Fibroblast of the aortic adventitia (primary cell): ENCODE data around the gene LINC01488. TPM values are rescaled to one million over a fixed set of nuclear protein-coding genes. Genes with fewer than 3 reads are reported as not detected.

Source experiments
- DNase-seq: peaks from one replicate; pipeline ENCODE4 v3.0.0-alpha.2; 2010; ENCODE audit warnings: low read depth
- H3K4me3 ChIP-seq: 2 replicates; pipeline ENCODE4 v1.5.1; 2011; ENCODE audit warnings: low read depth, mild to moderate bottlenecking, control low read depth, low read length, moderate library complexity
- CTCF ChIP-seq: IDR thresholded peaks from 2 replicates; pipeline ENCODE4 v1.5.1; 2011; ENCODE audit warnings: mild to moderate bottlenecking, low read length, control low read depth, inconsistent platforms; ENCODE audit not compliant: insufficient read depth
- total RNA-seq: library from RNA; depleted of rRNA; stranded (reverse); fragments of >200 nt; gene quantifications from 2 replicates; pipeline ENCODE4 v1.2.3, GENCODE V29; 2012; ENCODE audit warnings: low replicate concordance

The LINC01488 gene
- total RNA-seq, 1 donor = not detected

- no peak for TF ChIP-seq CTCF
- no peak for DNase-seq
- H3K4me3 ChIP-seq = no peak overlapping the region
Measured at GRCh38 chr11:69451289-69451688, 30.2 kb upstream of the LINC01488 start.

- DNase-seq = no peak
- no peak for TF ChIP-seq CTCF
Measured at GRCh38 chr11:69452206-69452987, 29.1 kb upstream of the LINC01488 start.

GRCh38 chr11:69453151-69453550 is 28.3 kb upstream of the LINC01488 start:
- TF ChIP-seq CTCF = no peak
- DNase-seq = no peak
- no peak overlapping the region for H3K4me3 ChIP-seq

More at GRCh38 chr11:69452206-69452987, 29.1 kb upstream of the LINC01488 start:
- H3K4me3 ChIP-seq = no peak overlapping the region

DNA sequence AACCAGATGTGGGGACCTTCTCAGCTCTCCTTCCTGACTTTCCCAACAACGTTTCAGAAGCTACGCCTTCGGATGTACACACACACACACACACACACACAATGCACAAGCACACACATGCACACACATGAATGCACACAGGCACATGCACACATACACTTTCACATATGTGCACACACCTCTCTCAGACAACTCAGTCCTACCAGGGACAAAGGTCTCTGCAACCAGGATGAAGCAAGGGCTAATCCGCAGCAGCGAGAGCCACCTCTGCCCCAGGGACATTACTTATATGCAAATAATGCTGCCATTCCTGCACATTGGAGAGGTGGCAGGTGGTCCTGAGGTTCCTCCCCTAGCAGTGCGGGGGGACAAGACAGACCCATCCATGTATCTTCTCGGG is 27.4 kb upstream of the LINC01488 start:
- H3K4me3 ChIP-seq = no peak overlapping the region
- DNase-seq = no peak
- no peak for TF ChIP-seq CTCF

DNA sequence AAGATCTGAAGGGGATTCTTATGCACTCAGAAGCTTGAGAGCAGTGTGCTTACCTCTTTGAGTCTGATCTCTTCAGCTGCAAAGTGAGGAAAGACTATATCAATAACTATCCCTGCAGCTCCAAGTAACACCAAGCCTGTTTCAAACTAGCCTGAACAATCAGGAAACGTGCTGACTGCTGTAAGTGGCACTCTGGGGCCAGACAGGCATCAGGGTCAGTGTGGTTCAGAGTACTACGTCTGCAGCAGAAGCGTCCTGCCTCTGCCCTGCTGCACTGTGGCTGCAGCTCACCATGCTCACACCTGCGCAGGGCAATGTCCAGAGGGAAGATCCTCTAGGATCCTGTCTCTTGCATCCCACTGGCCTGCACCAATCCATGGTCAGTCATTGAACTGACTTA is 25.5 kb upstream of the LINC01488 start:
- no peak for TF ChIP-seq CTCF
- H3K4me3 ChIP-seq = no peak overlapping the region
- no peak for DNase-seq

DNA sequence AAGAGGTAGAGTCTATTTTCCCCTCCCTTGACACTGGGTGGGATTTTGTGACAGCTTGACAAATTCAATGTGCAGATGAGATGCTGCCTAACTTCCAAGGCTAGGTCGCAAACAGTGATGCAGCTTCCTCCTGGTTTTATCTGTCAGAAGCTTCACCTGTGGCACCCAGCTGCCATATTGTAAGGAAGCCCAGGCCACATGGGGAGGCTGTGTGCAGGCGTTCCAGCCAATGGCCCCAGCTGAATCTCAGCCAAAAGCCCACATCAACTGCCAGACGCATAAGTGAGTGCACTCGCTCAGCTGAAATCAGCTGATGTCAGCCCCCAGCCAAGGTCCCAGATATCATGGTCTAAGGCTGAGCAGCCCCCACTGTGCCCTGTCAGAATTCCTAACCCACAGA is 24.8 kb upstream of the LINC01488 start:
- no peak for TF ChIP-seq CTCF
- no peak for DNase-seq
- H3K4me3 ChIP-seq = no peak overlapping the region
